ENCODE measurements around the gene AHDC1. TPM values are rescaled to one million over a fixed set of nuclear protein-coding genes. Genes with fewer than 3 reads are reported as not detected.
"Not testable (repeated sequence)": the region's sequence is repeated elsewhere in the genome, so short reads cannot be mapped to it uniquely, and the experiment has no call there.

The AHDC1 gene
- total and polyA plus RNA-seq, 9 of the 15 experiments (the other 6 are each of a cell fraction or from before 2014, with no cell fraction given): 0.21 to 36.4 (median 4.7) TPM

DNA sequence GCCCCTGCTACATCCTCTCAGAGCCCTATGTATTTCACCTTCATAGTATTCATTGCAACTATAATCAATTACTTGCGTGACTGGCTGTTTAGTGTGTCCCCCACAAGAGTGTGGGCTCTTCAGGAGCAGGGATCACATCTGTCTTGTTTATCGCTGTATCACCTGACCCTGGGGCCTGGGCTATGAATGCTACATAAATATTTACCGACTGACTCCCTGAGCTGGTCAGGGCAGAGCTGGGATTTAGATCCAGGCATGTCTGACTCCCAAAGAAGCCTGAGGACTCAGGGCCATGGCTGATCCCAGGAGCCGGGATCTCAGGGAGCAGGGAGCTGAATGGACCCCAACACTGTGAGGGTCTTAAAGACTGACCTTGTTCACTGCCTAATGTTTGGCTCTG is 49.7 kb downstream of the AHDC1 start (continued):
- TF ChIP-seq CEBPZ (IDR thresholded peaks at IDR 0.05; ENCODE audit: borderline replicate concordance, low read depth, low read length) (no peak), ZNF263 (CRISPR knock-in tag; IDR thresholded peaks at IDR 0.05; ENCODE audit: borderline replicate concordance) (no peak), MTF1 (CRISPR knock-in tag; IDR thresholded peaks at IDR 0.05; ENCODE audit: borderline replicate concordance) (no peak), NR4A1 (CRISPR knock-in tag; IDR thresholded peaks at IDR 0.05) (no peak), NR4A1 (tag; IDR thresholded peaks at IDR 0.05) (no peak), ZNF184 (CRISPR knock-in tag; IDR thresholded peaks at IDR 0.05) (no peak)

GRCh38 chr1:27553823-27554222 is 50.1 kb downstream of the AHDC1 start:
- TF ChIP-seq ZNF121 (CRISPR knock-in tag; conservative IDR thresholded peaks at IDR 0.05): peak; percentile 76
- FAIRE-seq; H3K4me2 ChIP-seq (ENCODE audit: insufficient read depth, low read length); H3K9me3 ChIP-seq (replicated peaks; ENCODE audit: control insufficient read depth, insufficient read depth, low read depth, low read length); H2AFZ ChIP-seq (ENCODE audit: low read depth, low read length); H3K9me1 ChIP-seq (ENCODE audit: control insufficient read depth, insufficient read depth, low read length); POLR2A ChIA-PET; H3K27me3 ChIP-seq (ENCODE audit: control insufficient read depth in 2 of 2, insufficient read depth in 2 of 2, low read length in 2 of 2); DNase-seq (ENCODE audit: extremely low read depth in 1 of 4, low spot score in 3 of 4); ATAC-seq; CTCF ChIA-PET (ENCODE audit: low intra/inter-chr PET ratio); H3K27ac ChIP-seq (ENCODE audit: extremely low read depth, low read depth, low read length); intact Hi-C loops (cut with micrococcal nuclease); H4K20me1 ChIP-seq (replicated peaks; ENCODE audit: control insufficient read depth, insufficient read depth, low read length); H3K4me3 ChIP-seq; H3K9ac ChIP-seq (ENCODE audit: insufficient read depth in 1 of 2, low read depth in 2 of 2, low read length in 2 of 2): not testable (repeated sequence)
- in situ Hi-C loops (cut with MboI): loop anchor here (10.0 kb wide), 1 partner anchor 51 kb away; the partner anchor contains the start of gene AHDC1
- 95% methylated on average over 7 of the region's 7 CpGs for WGBS (ENCODE audit: insufficient coverage, low coverage, missing lambda C conversion rate)
- Histone ChIP-seq H3K79me2 (ENCODE audit: control insufficient read depth, insufficient read depth, low read length) (peaks cover 16% of the 10 kb centered on the region), H3K36me3 (ENCODE audit: control insufficient read depth, insufficient read depth, low read length) (peaks cover 82% of the 10 kb centered on the region), H3K4me1 (replicated peaks in 1 of 2; ENCODE audit: control insufficient read depth in 2 of 2, insufficient read depth in 2 of 2, low read length in 2 of 2) (peaks cover 41 to 48% of the 10 kb centered on the region in 2 experiments)
- TSS peak; percentile 9 for BruUV-seq (replicated peaks)

Measured in K562 (cell line).